ENCODE data around the gene RNF31. TPM values are rescaled to one million over a fixed set of nuclear protein-coding genes. Genes with fewer than 3 reads are reported as not detected.

RNF31 gene
- total RNA-seq, 4 donors from 2014 or later = 21.7 to 33.3 (median 26.8) TPM

- WGBS = 12% methylated on average over 11 of the region's 29 CpGs
- intact Hi-C loops (cut with DNase I) = loop anchor here (10.0 kb wide), 1 partner anchor 287 kb away; no protein-coding TSS in a partner anchor
- Histone ChIP-seq H3K27ac (replicated peaks in 1 of 4) (peak overlapping the region; percentile 88 to 94 (median 90)), H3K9me3 (no peaks in the 10 kb centered on the region), H3K27me3 (no peaks in the 10 kb centered on the region), H3K4me1 (peaks cover 17 to 47% (median 38%) of the 10 kb centered on the region in 4 donors), H3K4me3 (peak overlapping the region; percentile 63 to 92 (median 78)), H3K36me3 (peaks cover 27 to 53% (median 47%) of the 10 kb centered on the region in 4 donors)
- no peak for DNase-seq (ENCODE audit: extremely low spot score)
- TF ChIP-seq CTCF (IDR thresholded peaks at IDR 0.05) = no peak
- TF ChIP-seq POLR2A (IDR thresholded peaks at IDR 0.05; ENCODE audit: low read depth) = no peak
- no peak for TF ChIP-seq EP300 (IDR thresholded peaks at IDR 0.05)
Measured at GRCh38 chr14:24147761-24148428, 597 bp downstream of the RNF31 start.

- no peaks in the 10 kb centered on the region for H3K27me3 ChIP-seq
- intact Hi-C loops (cut with DNase I) = loop anchor here (10.0 kb wide), 1 partner anchor 285 kb away; no protein-coding TSS in a partner anchor
Measured at GRCh38 chr14:24149302-24149969, 2.1 kb downstream of the RNF31 start.

GRCh38 chr14:24150061-24150460 lies 2.8 kb downstream of the RNF31 start:
- TF ChIP-seq POLR2A (IDR thresholded peaks at IDR 0.05; ENCODE audit: low read depth) (no peak), EP300 (IDR thresholded peaks at IDR 0.05) (no peak), CTCF (IDR thresholded peaks at IDR 0.05) (no peak), POLR2AphosphoS5 (IDR thresholded peaks at IDR 0.05) (no peak)
- H3K27me3 ChIP-seq = no peaks in the 10 kb centered on the region
- no peaks in the 10 kb centered on the region for H3K9me3 ChIP-seq
- 92% methylated on average over 9 of the region's 9 CpGs for whole genome bisulfite sequencing
- intact Hi-C loops (cut with DNase I) = no loop called here
- H3K4me3 ChIP-seq = no peak overlapping the region
- peaks cover 37 to 65% (median 60%) of the 10 kb centered on the region in 4 donors for H3K36me3 ChIP-seq
- H3K4me1 ChIP-seq = peaks cover 17 to 44% (median 34%) of the 10 kb centered on the region in 4 donors
- DNase-seq (ENCODE audit: extremely low spot score) = no peak
- H3K27ac ChIP-seq (replicated peaks in 1 of 4) = no peak overlapping the region

More at GRCh38 chr14:24149302-24149969, 2.1 kb downstream of the RNF31 start:
- no peak overlapping the region for H3K27ac ChIP-seq (replicated peaks in 1 of 4)
- no peak overlapping the region for H3K4me3 ChIP-seq
- TF ChIP-seq POLR2AphosphoS5 (IDR thresholded peaks at IDR 0.05) = no peak
- TF ChIP-seq POLR2A (IDR thresholded peaks at IDR 0.05; ENCODE audit: low read depth) = no peak
- no peak for TF ChIP-seq EP300 (IDR thresholded peaks at IDR 0.05)
- no peak for TF ChIP-seq CTCF (IDR thresholded peaks at IDR 0.05)
- peaks cover 17 to 47% (median 38%) of the 10 kb centered on the region in 4 donors for H3K4me1 ChIP-seq
- H3K36me3 ChIP-seq = peaks cover 31 to 59% (median 53%) of the 10 kb centered on the region in 4 donors
- WGBS = 92% methylated on average over 3 of the region's 3 CpGs
- H3K9me3 ChIP-seq = no peaks in the 10 kb centered on the region
- DNase-seq (ENCODE audit: extremely low spot score) = no peak

GRCh38 chr14:24150567-24150966 lies 3.3 kb downstream of the RNF31 start:
- Histone ChIP-seq H3K4me1 (peaks cover 13 to 39% (median 29%) of the 10 kb centered on the region in 4 donors), H3K27me3 (no peaks in the 10 kb centered on the region), H3K4me3 (no peak overlapping the region), H3K36me3 (peaks cover 42 to 70% (median 65%) of the 10 kb centered on the region in 4 donors), H3K27ac (replicated peaks in 1 of 4) (no peak overlapping the region), H3K9me3 (no peaks in the 10 kb centered on the region)
- intact Hi-C loops (cut with DNase I) = no loop called here
- DNase-seq (ENCODE audit: extremely low spot score) = no peak
- TF ChIP-seq EP300 (IDR thresholded peaks at IDR 0.05) (no peak), POLR2A (IDR thresholded peaks at IDR 0.05; ENCODE audit: low read depth) (no peak), POLR2AphosphoS5 (IDR thresholded peaks at IDR 0.05) (no peak), CTCF (IDR thresholded peaks at IDR 0.05) (no peak)
- 87% methylated on average over 7 of the region's 9 CpGs for WGBS

Data from esophagus muscularis mucosa (tissue), 4 donors.